Ishikawa (cell line): ENCODE data around the gene NDUFA13.

Source experiments
- CEBPB ChIP-seq: IDR thresholded peaks from 2 replicates; pipeline ENCODE4 v1.6.1; 2012
- CREB1 ChIP-seq: IDR thresholded peaks from 2 replicates; pipeline ENCODE4 v1.6.1; 2012; ENCODE audit warnings: low read depth
- EGR1 ChIP-seq: IDR thresholded peaks from 2 replicates; pipeline ENCODE4 v1.6.1; 2012
- EP300 ChIP-seq: IDR thresholded peaks from 2 replicates; pipeline ENCODE4 v1.6.1; 2012; ENCODE audit warnings: borderline replicate concordance
- FOXM1 ChIP-seq: IDR thresholded peaks from 2 replicates; pipeline ENCODE4 v1.6.1; 2012; ENCODE audit warnings: low read depth, borderline replicate concordance
- MAX ChIP-seq: IDR thresholded peaks from 2 replicates; pipeline ENCODE4 v1.6.1; 2012
- NFIC ChIP-seq: IDR thresholded peaks from 2 replicates; pipeline ENCODE4 v1.6.1; 2012
- RAD21 ChIP-seq: IDR thresholded peaks from 2 replicates; pipeline ENCODE4 v1.6.1; 2012; ENCODE audit warnings: low read depth
- TAF1 ChIP-seq: IDR thresholded peaks from 2 replicates; pipeline ENCODE4 v1.6.1; 2012; ENCODE audit warnings: low read depth, mild to moderate bottlenecking
- TCF12 ChIP-seq: IDR thresholded peaks from 2 replicates; pipeline ENCODE4 v1.6.1; 2012; ENCODE audit warnings: low read depth
- TEAD4 ChIP-seq: IDR thresholded peaks from 2 replicates; pipeline ENCODE4 v1.6.1; 2012
- USF1 ChIP-seq: IDR thresholded peaks from 2 replicates; pipeline ENCODE4 v1.6.1; 2012
- YY1 ChIP-seq: IDR thresholded peaks from 2 replicates; pipeline ENCODE4 v1.6.1; 2012; ENCODE audit warnings: low read depth
- ZBTB7A ChIP-seq: IDR thresholded peaks from 2 replicates; pipeline ENCODE4 v1.6.1; 2012; ENCODE audit warnings: low read depth
- TF ChIP-seq, protein P1 (sequence below): IDR thresholded peaks from 2 replicates; pipeline ENCODE4 v1.6.1; 2012; ENCODE audit warnings: low read depth, mild to moderate bottlenecking

NDUFA13 gene

DNA sequence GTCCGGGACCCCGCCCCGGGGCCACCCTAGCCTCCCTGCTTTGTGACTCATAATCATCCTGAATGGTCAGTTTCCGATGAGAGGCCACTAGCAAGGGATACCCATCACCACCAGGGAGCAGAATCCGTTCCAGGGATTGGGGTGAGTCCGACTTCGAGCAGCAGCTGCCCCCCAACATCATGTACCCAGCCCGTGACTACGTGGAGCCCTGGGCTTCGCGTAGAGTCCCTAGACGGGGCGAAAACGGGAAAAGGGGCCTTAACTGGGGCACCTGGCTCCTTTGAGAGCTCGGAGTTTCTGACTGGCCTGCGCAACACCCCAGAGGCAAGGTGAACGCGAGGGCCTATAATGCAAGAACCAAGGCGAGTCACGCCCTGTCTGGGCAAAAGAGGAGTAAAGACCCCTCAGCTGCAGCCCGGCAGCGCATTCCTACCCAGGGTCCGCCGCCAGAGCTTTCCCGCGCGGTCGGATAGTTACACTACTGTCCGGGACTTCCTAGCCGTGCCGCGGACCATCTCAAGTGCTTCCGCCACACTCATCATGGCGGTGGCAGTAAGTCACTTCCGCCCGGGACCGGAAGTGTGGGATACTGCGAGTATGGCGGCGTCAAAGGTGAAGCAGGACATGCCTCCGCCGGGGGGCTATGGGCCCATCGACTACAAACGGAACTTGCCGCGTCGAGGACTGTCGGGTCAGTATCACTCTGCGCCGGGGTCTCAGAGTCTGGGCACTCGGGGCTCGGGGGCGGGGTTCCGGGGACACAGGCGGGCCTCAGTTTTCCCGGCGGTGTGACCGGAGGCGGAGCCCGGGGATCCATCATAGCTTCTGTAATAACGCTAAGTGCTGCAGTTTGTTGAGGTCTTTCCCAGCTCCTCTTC is at the start of gene NDUFA13:
Gene NDUFA13, plus strand, starts transcription at position 584 of the 878 bp plus-strand sequence. Its CDS starts 14 bp downstream, at position 598.
- TF ChIP-seq TCF12 (peak; percentile 56; the same call in 1 of the 2 replicates), EP300 (no peak), YY1 (peak; percentile 100), USF1 (peak; percentile 8; the same call in 1 of the 2 replicates), TEAD4 (peak; percentile 16; the same call in 1 of the 2 replicates), MAX (peak; percentile 76; the same call in 1 of the 2 replicates), EGR1 (peak; percentile 85; the same call in 1 of the 2 replicates), CREB1 (0 out of 2 replicates have a peak, but pooled peaks have one; percentile 43), RAD21 (no peak), TAF1 (peak; percentile 96)

DNA sequence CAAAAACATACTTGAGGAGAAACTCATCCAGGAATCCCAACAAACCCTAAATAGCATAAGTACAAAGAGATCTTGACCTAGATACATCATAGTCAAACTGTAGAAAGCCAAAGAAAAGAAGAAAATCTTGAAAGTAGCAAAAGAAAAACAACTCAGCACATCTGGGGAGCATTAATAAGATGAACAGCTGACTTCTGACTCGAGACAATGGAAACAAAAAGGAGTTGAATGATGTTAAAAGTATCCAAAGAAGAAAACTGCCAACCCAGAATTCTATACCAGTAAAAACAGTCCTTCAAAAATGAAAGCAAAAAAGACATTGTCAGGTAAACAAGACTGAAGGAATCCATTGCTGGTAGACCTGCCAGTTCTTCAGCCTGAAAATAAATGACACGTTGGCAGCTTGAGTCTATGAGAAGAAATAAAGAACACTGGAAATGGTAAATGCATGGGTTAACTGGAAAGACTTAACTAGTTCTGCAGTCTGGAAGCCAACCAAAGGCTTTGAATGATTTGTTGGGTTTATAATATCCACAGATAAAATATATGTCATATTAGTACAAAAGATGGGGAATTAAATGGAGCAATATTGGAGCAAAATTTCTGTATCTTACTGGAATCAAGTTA is 47.5 kb upstream of the NDUFA13 start:
- TF ChIP-seq YY1 (no peak), RAD21 (no peak), USF1 (0 out of 2 replicates have a peak, but pooled peaks have one; percentile 16)

- TF ChIP-seq NFIC (no peak), YY1 (no peak), EP300 (no peak), CEBPB (no peak), USF1 (no peak), FOXM1 (no peak), CREB1 (no peak), MAX (no peak), EGR1 (no peak), RAD21 (no peak), TCF12 (no peak), ZBTB7A (no peak), TEAD4 (no peak), TAF1 (no peak)
- TF ChIP-seq, protein P1, sequence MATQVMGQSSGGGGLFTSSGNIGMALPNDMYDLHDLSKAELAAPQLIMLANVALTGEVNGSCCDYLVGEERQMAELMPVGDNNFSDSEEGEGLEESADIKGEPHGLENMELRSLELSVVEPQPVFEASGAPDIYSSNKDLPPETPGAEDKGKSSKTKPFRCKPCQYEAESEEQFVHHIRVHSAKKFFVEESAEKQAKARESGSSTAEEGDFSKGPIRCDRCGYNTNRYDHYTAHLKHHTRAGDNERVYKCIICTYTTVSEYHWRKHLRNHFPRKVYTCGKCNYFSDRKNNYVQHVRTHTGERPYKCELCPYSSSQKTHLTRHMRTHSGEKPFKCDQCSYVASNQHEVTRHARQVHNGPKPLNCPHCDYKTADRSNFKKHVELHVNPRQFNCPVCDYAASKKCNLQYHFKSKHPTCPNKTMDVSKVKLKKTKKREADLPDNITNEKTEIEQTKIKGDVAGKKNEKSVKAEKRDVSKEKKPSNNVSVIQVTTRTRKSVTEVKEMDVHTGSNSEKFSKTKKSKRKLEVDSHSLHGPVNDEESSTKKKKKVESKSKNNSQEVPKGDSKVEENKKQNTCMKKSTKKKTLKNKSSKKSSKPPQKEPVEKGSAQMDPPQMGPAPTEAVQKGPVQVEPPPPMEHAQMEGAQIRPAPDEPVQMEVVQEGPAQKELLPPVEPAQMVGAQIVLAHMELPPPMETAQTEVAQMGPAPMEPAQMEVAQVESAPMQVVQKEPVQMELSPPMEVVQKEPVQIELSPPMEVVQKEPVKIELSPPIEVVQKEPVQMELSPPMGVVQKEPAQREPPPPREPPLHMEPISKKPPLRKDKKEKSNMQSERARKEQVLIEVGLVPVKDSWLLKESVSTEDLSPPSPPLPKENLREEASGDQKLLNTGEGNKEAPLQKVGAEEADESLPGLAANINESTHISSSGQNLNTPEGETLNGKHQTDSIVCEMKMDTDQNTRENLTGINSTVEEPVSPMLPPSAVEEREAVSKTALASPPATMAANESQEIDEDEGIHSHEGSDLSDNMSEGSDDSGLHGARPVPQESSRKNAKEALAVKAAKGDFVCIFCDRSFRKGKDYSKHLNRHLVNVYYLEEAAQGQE, result no peak
These were observed 45.4 kb upstream of the NDUFA13 start for GRCh38 chr19:19470579-19470978.

- TF ChIP-seq USF1 (no peak), ZBTB7A (no peak), MAX (no peak), CEBPB (no peak), EP300 (no peak), YY1 (no peak), FOXM1 (no peak), TCF12 (no peak), TAF1 (no peak)
These were observed 44.3 kb upstream of the NDUFA13 start for GRCh38 chr19:19471682-19472081.

GRCh38 chr19:19475015-19475765 is 40.8 kb upstream of the NDUFA13 start:
- TF ChIP-seq NFIC (no peak), CEBPB (no peak), TCF12 (no peak), YY1 (no peak), CREB1 (no peak), EGR1 (no peak), ZBTB7A (no peak)
- TF ChIP-seq, protein P1, result no peak
